ENCODE results near the gene ZBTB7C. TPM values are rescaled to one million over a fixed set of nuclear protein-coding genes. Genes with fewer than 3 reads are reported as not detected.

ZBTB7C gene
- total RNA-seq, 4 donors from 2014 or later: 5.0 to 14.1 (median 13.3) TPM

- TF ChIP-seq CTCF (IDR thresholded peaks at IDR 0.05): no peak
- ATAC-seq (ENCODE audit: low FRiP score): no peak
- DNase-seq (ENCODE audit: low spot score): no peak
These were observed 416.2 kb downstream of the ZBTB7C start for GRCh38 chr18:47992976-47993375.

- no peak for TF ChIP-seq CTCF (IDR thresholded peaks at IDR 0.05)
- no peak for ATAC-seq (ENCODE audit: low FRiP score)
- no peak for DNase-seq (ENCODE audit: low spot score)
These were observed 416.9 kb downstream of the ZBTB7C start for GRCh38 chr18:47992266-47992665.

DNA sequence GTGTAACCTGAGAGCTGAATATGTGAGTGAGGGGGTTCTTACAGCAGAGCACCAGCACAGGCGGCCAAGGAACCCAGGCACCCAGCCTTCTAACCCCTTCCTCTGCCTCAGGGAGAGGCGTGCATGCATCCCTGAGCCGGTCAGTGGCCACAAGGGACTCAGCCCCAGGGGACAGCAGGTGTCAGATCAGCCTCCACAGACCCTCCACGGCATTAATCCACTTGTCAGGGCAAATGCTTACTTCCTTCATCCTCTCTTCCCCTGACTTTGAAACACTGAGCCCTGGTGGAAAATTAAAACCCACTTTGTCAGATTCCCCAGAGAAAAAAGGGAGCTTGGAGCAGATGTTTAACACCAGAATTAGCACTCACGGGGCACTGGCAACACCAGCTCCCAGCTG, 418.2 kb downstream of the ZBTB7C start:
- DNase-seq (ENCODE audit: low spot score) (no peak), ATAC-seq (ENCODE audit: low FRiP score) (no peak)
- no peak for TF ChIP-seq CTCF (IDR thresholded peaks at IDR 0.05)

GRCh38 chr18:47987388-47987699, 421.8 kb downstream of the ZBTB7C start:
- TF ChIP-seq CTCF (IDR thresholded peaks at IDR 0.05): no peak
- DNase-seq (ENCODE audit: low spot score): no peak
- ATAC-seq (ENCODE audit: low FRiP score): no peak

DNA sequence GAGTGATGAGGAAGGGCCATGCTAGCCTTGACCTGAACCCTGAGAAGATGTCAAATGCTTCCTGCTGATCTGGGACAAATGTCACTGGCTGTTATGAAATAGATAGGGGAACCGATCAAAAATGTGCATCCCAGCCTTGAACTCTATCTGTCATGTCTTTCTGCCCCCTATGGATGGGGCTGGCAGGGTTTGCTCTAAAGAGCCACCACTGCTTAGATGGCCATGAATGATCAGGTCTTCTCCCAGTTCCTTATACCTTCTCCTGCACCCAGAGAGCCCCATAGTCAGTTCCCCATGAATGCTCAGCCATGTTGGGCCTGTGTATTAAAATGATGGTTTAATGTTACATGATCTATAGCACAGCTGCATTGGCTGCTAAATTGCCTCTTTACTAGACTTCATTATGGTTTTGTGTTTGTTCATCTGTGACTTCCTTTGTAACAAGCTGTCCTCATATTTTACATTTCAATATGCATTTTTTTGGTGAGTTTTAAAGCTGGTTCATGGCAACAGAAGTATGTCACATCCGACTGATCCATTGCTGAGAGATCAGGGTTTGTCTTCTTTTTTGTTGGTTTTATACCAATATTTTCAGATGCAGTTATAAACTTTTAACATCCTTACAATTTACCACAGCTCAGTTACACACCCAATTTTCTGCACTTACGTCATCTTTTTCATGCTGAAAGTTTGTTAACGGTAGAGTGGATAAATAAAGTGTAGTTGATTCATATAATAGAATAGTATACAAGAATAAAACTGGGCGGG, 422.4 kb downstream of the ZBTB7C start:
- no peak for ATAC-seq (ENCODE audit: low FRiP score)
- no peak for DNase-seq (ENCODE audit: low spot score)
- no peak for TF ChIP-seq CTCF (IDR thresholded peaks at IDR 0.05)

GRCh38 chr18:47985866-47986265, 423.3 kb downstream of the ZBTB7C start:
- DNase-seq (ENCODE audit: low spot score) (no peak), ATAC-seq (ENCODE audit: low FRiP score) (no peak)
- no peak for TF ChIP-seq CTCF (IDR thresholded peaks at IDR 0.05)

- no peak for TF ChIP-seq CTCF (IDR thresholded peaks at IDR 0.05)
- DNase-seq (ENCODE audit: low spot score): no peak
- ATAC-seq (ENCODE audit: low FRiP score): no peak
These were observed 424.2 kb downstream of the ZBTB7C start for GRCh38 chr18:47984991-47985390.
